ENCODE measurements around the gene CCDC57. TPM values are rescaled to one million over a fixed set of nuclear protein-coding genes. Genes with fewer than 3 reads are reported as not detected.

The CCDC57 gene
- total RNA-seq, 4 donors from 2014 or later: 23.5 to 87.5 (median 48.3) TPM

DNA sequence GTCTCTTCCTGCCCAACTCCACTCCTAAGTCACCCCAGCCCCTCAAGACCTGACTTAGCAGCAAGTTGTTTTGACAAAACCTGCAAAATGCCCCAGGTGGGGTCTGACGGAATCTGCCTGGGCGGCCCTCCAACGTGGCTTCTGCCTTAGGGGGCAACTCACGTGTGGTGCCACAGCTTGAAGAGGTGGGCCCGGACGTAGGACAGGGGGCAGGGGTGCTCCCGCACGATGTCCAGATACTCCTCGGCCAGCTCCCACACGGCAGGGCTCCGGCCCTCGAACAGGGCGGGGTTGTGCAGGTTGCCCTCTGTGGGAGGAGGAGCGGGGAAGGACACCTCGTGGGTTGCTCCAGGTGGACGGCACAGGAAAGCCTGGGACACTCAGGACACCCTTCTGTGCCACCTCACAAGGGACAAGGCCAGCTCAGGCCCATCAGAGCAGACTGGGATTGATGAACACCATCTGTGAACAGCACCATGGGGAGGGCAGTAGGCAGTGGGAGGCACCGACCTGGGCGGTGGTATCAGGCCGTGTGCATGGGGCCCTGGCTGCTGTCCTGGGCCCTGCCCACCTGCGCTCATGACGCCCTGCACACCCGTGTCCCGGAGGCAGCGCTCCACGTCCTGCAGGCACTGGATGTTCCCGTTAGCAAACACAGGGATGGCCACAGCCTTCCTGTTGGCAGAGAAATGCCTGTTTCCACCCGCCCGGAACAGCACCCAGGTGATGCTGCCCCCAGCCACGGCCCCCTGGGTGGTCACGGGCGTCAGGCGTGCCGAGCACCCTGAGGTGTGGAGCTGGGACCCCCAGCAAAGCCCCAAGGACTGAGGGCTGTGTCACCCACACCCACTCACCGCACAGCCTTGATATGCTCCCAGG, 151.4 kb downstream of the CCDC57 start:
- Histone ChIP-seq H3K9me3 (no peaks in the 10 kb centered on the region), H3K4me3 (no peak overlapping the region), H3K4me1 (peaks cover 10 to 24% (median 21%) of the 10 kb centered on the region in 4 donors), H3K27ac (no peak overlapping the region), H3K27me3 (no peaks in the 10 kb centered on the region), H3K36me3 (peaks cover 0 to 7% (median 2%) of the 10 kb centered on the region in 4 donors)
- intact Hi-C loops (cut with DNase I; ENCODE audit: low total_unique reads) (no loop called here), in situ Hi-C loops (cut with MboI; ENCODE audit: low pct_ligation_motif_present in 1 of 4, low pct_unique_long_range_greater_than_20kb in 1 of 4, low sequenced_read_pairs in 3 of 4) (no loop called here)
- TF ChIP-seq POLR2AphosphoS5 (IDR thresholded peaks at IDR 0.05) (no peak), EP300 (IDR thresholded peaks at IDR 0.05; ENCODE audit: low read depth) (no peak)
- TF ChIP-seq, protein P1, sequence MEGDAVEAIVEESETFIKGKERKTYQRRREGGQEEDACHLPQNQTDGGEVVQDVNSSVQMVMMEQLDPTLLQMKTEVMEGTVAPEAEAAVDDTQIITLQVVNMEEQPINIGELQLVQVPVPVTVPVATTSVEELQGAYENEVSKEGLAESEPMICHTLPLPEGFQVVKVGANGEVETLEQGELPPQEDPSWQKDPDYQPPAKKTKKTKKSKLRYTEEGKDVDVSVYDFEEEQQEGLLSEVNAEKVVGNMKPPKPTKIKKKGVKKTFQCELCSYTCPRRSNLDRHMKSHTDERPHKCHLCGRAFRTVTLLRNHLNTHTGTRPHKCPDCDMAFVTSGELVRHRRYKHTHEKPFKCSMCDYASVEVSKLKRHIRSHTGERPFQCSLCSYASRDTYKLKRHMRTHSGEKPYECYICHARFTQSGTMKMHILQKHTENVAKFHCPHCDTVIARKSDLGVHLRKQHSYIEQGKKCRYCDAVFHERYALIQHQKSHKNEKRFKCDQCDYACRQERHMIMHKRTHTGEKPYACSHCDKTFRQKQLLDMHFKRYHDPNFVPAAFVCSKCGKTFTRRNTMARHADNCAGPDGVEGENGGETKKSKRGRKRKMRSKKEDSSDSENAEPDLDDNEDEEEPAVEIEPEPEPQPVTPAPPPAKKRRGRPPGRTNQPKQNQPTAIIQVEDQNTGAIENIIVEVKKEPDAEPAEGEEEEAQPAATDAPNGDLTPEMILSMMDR (IDR thresholded peaks at IDR 0.05): no peak
- no peak for DNase-seq
- WGBS, 2 donors (ENCODE audit: low coverage in 1 of 2): 91% methylated on average over 19 of the region's 34 CpGs; no CpG with 5 or more reads in 1 of the 2 donors

DNA sequence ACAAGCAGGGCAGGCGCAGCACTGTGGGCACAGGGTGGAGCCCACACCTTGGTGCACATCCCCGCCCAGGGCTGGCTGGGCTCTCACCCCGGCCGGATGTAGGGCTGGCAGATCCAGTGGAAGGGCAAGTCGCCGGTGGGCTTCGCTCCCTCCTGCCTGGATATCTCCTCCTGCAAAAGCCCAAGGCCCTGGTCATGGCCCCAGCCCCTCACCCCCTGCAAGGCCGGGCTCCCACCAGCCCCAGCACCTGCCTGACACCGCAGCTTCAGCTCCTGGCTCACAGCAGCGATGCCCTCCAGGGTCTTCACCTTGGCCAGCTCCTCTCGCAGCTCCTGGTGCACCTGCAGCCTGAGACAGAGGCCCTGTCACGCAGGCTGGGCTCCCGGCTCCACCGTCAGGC, 152.0 kb downstream of the CCDC57 start:
- Histone ChIP-seq H3K4me1 (peaks cover 6 to 18% (median 15%) of the 10 kb centered on the region in 4 donors), H3K27me3 (no peaks in the 10 kb centered on the region), H3K4me3 (no peak overlapping the region), H3K27ac (no peak overlapping the region), H3K36me3 (peaks cover 0 to 7% (median 2%) of the 10 kb centered on the region in 4 donors), H3K9me3 (no peaks in the 10 kb centered on the region)
- no peak for DNase-seq
- TF ChIP-seq POLR2AphosphoS5 (IDR thresholded peaks at IDR 0.05) (no peak), POLR2A (IDR thresholded peaks at IDR 0.05) (no peak), EP300 (IDR thresholded peaks at IDR 0.05; ENCODE audit: low read depth) (no peak)
- TF ChIP-seq, protein P1 (IDR thresholded peaks at IDR 0.05): no peak
- intact Hi-C loops (cut with DNase I; ENCODE audit: low total_unique reads): no loop called here
- in situ Hi-C loops (cut with MboI; ENCODE audit: low pct_ligation_motif_present in 1 of 4, low pct_unique_long_range_greater_than_20kb in 1 of 4, low sequenced_read_pairs in 3 of 4): no loop called here
- WGBS, 2 donors (ENCODE audit: low coverage in 1 of 2): 82 to 87% methylated on average over 3 to 13 of the region's 14 CpGs

DNA sequence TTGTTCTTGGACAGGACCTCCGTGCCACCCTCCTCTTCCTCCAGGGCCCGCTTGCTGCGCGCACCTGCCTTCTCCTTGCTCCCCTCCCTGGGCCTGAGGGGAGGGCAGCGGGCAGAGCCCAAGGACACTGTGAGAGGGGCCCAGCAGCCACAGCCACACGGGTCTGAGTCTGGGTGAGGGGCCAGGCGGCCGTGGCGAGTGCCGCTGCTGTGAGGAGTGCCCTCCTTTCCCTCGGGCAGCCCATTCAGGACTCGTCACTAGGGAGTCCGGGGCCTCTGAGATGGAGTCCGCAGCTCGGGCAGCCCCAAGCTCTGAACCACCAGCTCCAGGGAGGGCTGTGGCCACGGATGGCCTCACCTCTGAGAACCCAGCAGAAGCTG, 152.7 kb downstream of the CCDC57 start:
- TF ChIP-seq, protein P1 (IDR thresholded peaks at IDR 0.05): no peak
- no peak for TF ChIP-seq POLR2AphosphoS5 (IDR thresholded peaks at IDR 0.05)
- TF ChIP-seq POLR2A (IDR thresholded peaks at IDR 0.05): no peak
- no peak for TF ChIP-seq EP300 (IDR thresholded peaks at IDR 0.05; ENCODE audit: low read depth)
- Histone ChIP-seq H3K27me3 (no peaks in the 10 kb centered on the region), H3K9me3 (no peaks in the 10 kb centered on the region), H3K36me3 (peaks cover 0 to 7% (median 3%) of the 10 kb centered on the region in 4 donors), H3K4me3 (no peak overlapping the region), H3K4me1 (peaks cover 6 to 16% (median 13%) of the 10 kb centered on the region in 4 donors), H3K27ac (no peak overlapping the region)
- in situ Hi-C loops (cut with MboI; ENCODE audit: low pct_ligation_motif_present in 1 of 4, low pct_unique_long_range_greater_than_20kb in 1 of 4, low sequenced_read_pairs in 3 of 4) (no loop called here), intact Hi-C loops (cut with DNase I; ENCODE audit: low total_unique reads) (no loop called here)
- 94% methylated on average over 9 of the region's 16 CpGs; no CpG with 5 or more reads in 1 of the 2 donors for WGBS, 2 donors (ENCODE audit: low coverage in 1 of 2)
- no peak for DNase-seq

DNA sequence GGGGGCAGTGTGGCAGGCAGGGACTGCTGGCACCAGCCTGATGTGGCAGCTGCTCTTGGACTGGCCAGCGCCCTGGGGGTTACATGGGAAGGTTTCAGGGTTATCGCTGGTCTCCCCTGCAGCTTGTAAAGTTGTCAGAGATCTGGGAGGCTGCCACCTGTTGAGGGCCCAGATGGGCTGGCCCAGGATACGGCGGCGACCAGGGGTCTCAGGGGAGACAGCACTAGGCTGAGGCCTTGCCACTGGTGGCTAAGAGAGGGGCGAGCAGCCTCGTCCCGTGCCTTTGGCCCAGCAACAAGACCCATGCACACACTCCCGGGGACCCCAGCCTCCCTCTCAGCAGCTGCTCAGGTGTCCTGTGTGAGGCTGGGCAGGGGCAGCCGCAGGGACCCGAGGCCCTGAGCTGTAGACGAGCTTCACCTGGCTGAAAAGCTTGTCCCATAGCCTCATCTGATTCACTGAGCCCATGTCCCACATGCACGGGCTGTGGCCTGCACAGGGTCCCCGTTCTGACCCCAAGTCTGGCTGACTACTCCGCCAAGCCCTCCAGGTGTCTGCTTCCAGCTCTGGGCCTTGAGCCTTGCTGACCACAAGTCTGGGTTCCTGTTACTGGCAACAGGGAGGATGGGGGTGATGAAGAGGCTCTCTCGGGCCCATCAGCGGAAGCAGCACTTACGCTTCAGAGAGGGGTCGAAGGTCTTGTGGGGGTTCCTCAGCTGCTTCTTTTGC, 153.2 kb downstream of the CCDC57 start:
- peaks cover 0 to 9% (median 3%) of the 10 kb centered on the region in 4 donors for H3K36me3 ChIP-seq
- WGBS, 2 donors (ENCODE audit: low coverage in 1 of 2): 77% methylated on average over 19 of the region's 19 CpGs; no CpG with 5 or more reads in 1 of the 2 donors
- intact Hi-C loops (cut with DNase I; ENCODE audit: low total_unique reads): no loop called here

More for the DNA sequence above, 153.2 kb downstream of the CCDC57 start:
- Histone ChIP-seq H3K9me3 (no peaks in the 10 kb centered on the region), H3K27me3 (no peaks in the 10 kb centered on the region), H3K4me1 (peaks cover 2 to 10% (median 8%) of the 10 kb centered on the region in 4 donors), H3K4me3 (no peak overlapping the region), H3K27ac (no peak overlapping the region)
- DNase-seq: no peak
- in situ Hi-C loops (cut with MboI; ENCODE audit: low pct_ligation_motif_present in 1 of 4, low pct_unique_long_range_greater_than_20kb in 1 of 4, low sequenced_read_pairs in 3 of 4): no loop called here
- TF ChIP-seq EP300 (IDR thresholded peaks at IDR 0.05; ENCODE audit: low read depth): no peak
- TF ChIP-seq, protein P1 (IDR thresholded peaks at IDR 0.05): no peak

Measured in transverse colon (tissue), 4 donors.